NB4 (cell line): ENCODE data around the gene LAMB2.
A peak's percentile ranks its signal among the peaks of the same experiment; 100 is the strongest.

Experiments used
- DNase-seq: peaks from one replicate; pipeline ENCODE4 v3.0.0; 2010; ENCODE audit warnings: low read depth
- H3K4me3 ChIP-seq: one replicate; pipeline ENCODE4 v1.5.1; 2011; ENCODE audit warnings: mild to moderate bottlenecking, low read depth, low read length, moderate library complexity
- CTCF ChIP-seq: IDR thresholded peaks from one replicate; pipeline ENCODE4 v1.5.1; 2012; ENCODE audit warnings: low read depth, low read length
- MAX ChIP-seq: IDR thresholded peaks from 2 replicates; pipeline ENCODE4 v1.6.1; 2011; ENCODE audit warnings: low read depth, low read length
- MYC ChIP-seq: IDR thresholded peaks from 2 replicates; pipeline ENCODE4 v1.6.1; 2011; ENCODE audit warnings: low read depth, low read length
- POLR2A ChIP-seq: IDR thresholded peaks from 2 replicates; pipeline ENCODE4 v1.6.1; 2011; ENCODE audit warnings: mild to moderate bottlenecking; ENCODE audit not compliant: insufficient read length; ENCODE audit errors: extremely low read depth

The LAMB2 gene

DNA sequence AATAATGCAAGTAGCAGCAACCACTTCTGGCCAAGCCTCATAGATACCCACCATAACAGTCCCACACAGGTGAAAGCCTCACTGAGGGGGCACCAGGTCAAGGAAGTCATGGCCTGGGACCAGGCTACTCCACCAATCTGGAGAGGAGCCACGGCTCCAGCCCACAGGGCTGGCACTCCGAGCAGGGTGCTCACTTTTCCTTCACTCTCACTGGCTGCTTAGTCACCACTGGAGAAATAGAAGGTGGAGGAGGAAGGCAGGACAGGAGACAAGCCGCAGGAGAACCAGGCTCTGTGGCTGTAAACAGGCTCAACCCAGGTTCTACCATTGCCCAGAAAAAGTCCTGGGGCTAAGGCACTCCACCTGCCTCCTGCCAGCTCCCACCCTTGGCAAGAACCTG is 13.4 kb downstream of the LAMB2 start:
- no peak for DNase-seq
- TF ChIP-seq CTCF: no peak
- no peak for TF ChIP-seq POLR2A
- no peak for TF ChIP-seq MYC
- TF ChIP-seq MAX: no peak
- H3K4me3 ChIP-seq: peak overlapping the region; percentile 93

DNA sequence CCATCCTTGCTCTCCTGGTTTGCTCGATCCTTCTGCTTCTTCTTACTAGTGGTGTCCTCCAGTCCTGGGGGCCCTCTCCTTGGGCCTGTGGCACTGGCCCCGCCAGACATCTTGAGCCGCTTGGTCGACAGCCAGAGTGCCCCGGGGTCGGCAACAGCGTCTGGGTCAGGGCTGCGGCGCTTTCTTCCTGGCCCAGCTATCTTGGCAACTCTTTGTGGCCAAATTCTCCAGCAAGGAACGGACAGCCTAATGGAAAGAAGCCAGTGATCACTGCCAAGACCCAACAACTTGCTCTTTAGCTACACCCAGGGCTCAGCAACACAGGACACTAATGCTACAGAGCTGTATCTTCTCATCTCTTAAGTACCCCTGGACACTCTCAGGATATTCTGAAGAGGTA is 13.8 kb downstream of the LAMB2 start:
- no peak for TF ChIP-seq CTCF
- DNase-seq: no peak
- H3K4me3 ChIP-seq: peak overlapping the region; percentile 93

DNA sequence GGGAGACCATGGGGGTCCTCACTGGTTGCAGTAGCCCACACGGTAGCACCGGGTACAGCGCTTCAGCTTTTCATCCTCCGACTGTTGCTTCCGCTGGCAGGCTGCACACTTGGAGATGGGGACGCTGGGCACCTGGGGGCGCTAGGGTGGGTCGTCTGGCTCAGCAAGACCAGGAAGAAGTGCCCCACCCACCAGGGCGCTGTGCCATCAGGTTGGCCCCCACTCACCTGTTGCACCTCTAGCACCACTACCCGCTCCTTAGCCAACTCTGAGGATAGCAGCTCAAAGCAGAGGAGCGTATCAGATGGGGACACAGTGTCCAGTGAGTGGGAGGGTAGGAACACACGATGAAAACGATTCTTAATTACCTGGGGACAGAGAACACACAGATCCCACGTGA is 20.6 kb downstream of the LAMB2 start:
- H3K4me3 ChIP-seq: no peak overlapping the region
- TF ChIP-seq MYC (no peak), MAX (no peak), POLR2A (no peak), CTCF (no peak)
- no peak for DNase-seq

- DNase-seq: no peak
- no peak overlapping the region for H3K4me3 ChIP-seq
- TF ChIP-seq POLR2A (no peak), MAX (no peak), MYC (no peak), CTCF (no peak)
Observed at GRCh38 chr3:49111347-49111746, 21.5 kb downstream of the LAMB2 start.

DNA sequence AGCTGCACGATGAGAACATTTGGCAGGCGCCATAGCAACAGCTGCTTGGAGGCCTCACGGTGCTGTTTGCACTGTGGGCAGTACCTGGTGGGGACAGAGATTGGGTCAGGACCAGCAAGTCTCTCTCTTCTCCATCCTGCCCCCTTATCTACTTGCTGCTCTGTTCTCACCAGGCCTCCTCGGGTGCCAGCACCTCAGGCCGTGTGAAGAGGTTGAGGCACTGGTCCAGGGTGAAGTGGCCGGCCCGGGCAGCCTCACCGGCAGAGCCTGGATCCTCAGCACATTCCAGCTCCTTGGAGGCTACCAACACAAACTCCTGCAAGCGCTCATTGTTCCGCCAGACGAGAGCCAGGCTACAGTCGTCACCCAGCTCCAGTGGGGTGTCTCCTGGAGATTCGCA is 22.1 kb downstream of the LAMB2 start:
- no peak for DNase-seq
- TF ChIP-seq MAX: no peak
- no peak for TF ChIP-seq POLR2A
- no peak for TF ChIP-seq MYC
- no peak for TF ChIP-seq CTCF
- H3K4me3 ChIP-seq: no peak overlapping the region

DNA sequence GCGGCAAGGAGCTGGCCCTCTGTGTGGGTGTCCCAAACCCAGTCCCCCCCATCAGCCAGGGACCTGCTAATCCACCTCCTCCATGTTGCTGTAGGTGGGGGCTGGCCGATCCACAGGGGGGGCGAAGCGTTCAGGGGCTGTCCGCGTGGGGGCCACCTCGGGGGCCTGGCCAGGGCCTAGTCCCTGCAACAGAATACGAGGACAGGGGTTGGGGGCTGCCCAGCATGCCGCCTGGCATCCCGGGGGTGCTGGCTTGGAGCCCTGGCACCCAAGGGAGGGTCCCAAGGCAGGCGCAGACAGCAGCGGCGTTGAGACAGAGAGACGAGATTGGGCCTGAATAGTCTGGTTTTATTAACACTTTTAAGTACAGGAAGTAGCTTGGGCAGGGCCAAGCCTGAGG is 24.5 kb downstream of the LAMB2 start:
- H3K4me3 ChIP-seq: no peak overlapping the region
- TF ChIP-seq CTCF (no peak), MYC (no peak), MAX (no peak), POLR2A (no peak)
- DNase-seq: no peak
